ENCODE measurements around the gene RNF34. TPM values are rescaled to one million over a fixed set of nuclear protein-coding genes. Genes with fewer than 3 reads are reported as not detected.

Gene RNF34
- total and polyA plus RNA-seq, 2 of the 13 experiments (the other 11 are each of a cell fraction or from before 2014, with no cell fraction given) = 36.8 to 53.2 TPM

- no TSS peak for BruUV-seq (replicated peaks)
- Histone ChIP-seq H3K27ac (ENCODE audit: extremely low read length, insufficient read depth, low read length) (no peak overlapping the region), H3K36me3 (replicated peaks in 1 of 2; ENCODE audit: control insufficient read depth in 1 of 2, insufficient read depth in 2 of 2, low read length in 2 of 2) (peaks cover 6 to 14% of the 10 kb centered on the region in 2 experiments; a peak in 4 of 5 replicates), H3K4me2 (ENCODE audit: low read depth, low read length) (no peak overlapping the region), H3K79me2 (ENCODE audit: insufficient read depth, low read length) (peaks cover 63% of the 10 kb centered on the region), H3K4me3 (replicated peaks in 1 of 3; ENCODE audit: insufficient read depth in 1 of 3, low read depth in 2 of 3, low read length in 3 of 3) (no peak overlapping the region), H3K9me3 (ENCODE audit: low read length) (no peaks in the 10 kb centered on the region), H2AFZ (ENCODE audit: low read length) (no peak overlapping the region), H4K20me1 (ENCODE audit: insufficient read depth, low read length) (no peaks in the 10 kb centered on the region; the same call in 1 of the 2 replicates), H3K9ac (ENCODE audit: insufficient read depth, low read depth, low read length) (no peak overlapping the region), H3K27me3 (ENCODE audit: control insufficient read depth in 1 of 2, insufficient read depth in 2 of 2, low read length in 2 of 2) (no peaks in the 10 kb centered on the region; a peak in 1 of 5 replicates), H3K4me1 (ENCODE audit: insufficient read depth, low read length) (peaks cover 40% of the 10 kb centered on the region)
- ChIA-PET CTCF (ENCODE audit: low intra/inter-chr PET ratio, low total read pairs) (no interaction called here), POLR2A (interaction anchor here (1.1 to 1.6 kb wide), 2 partner anchors 53 to 54 kb away, joined by 4 to 8 read pairs; partner anchors contain the start of gene ANAPC5)
- WGBS (ENCODE audit: low lambda C conversion rate) = 98% methylated on average over 2 of the region's 2 CpGs
- ATAC-seq (no peak), FAIRE-seq (no peak), DNase-seq (ENCODE audit: low spot score) (no peak)
- in situ Hi-C loops (cut with HindIII; ENCODE audit: extremely low pct_ligation_motif_present, low pct_unique_long_range_greater_than_20kb) = no loop called here
- intact Hi-C loops (cut with micrococcal nuclease; ENCODE audit: unreplicated experiment) = no loop called here
- TF ChIP-seq ZFP82 (CRISPR knock-in tag; IDR thresholded peaks at IDR 0.05; ENCODE audit: borderline replicate concordance) (no peak), WIZ (CRISPR knock-in tag; IDR thresholded peaks at IDR 0.05) (no peak), THAP7 (CRISPR knock-in tag; IDR thresholded peaks at IDR 0.05) (no peak), ZHX2 (IDR thresholded peaks at IDR 0.05; ENCODE audit: low read depth) (no peak), ZHX2 (CRISPR knock-in tag; IDR thresholded peaks at IDR 0.05; ENCODE audit: borderline replicate concordance) (no peak), ZNF703 (CRISPR knock-in tag; IDR thresholded peaks at IDR 0.05; ENCODE audit: borderline replicate concordance) (no peak), DNMT1 (CRISPR knock-in tag; IDR thresholded peaks at IDR 0.05) (no peak), DBP (CRISPR knock-in tag; IDR thresholded peaks at IDR 0.05; ENCODE audit: not compliant biosample characterization) (no peak), IKZF1 (IDR thresholded peaks at IDR 0.05) (no peak), TBL1XR1 (IDR thresholded peaks at IDR 0.05; ENCODE audit: borderline replicate concordance, low read length, partially characterized antibody) (no peak), ZHX1 (CRISPR knock-in tag; IDR thresholded peaks at IDR 0.05; ENCODE audit: low read depth) (no peak)
These were observed 5.3 kb downstream of the RNF34 start for GRCh38 chr12:121405211-121405610.
